K562 (cell line): ENCODE measurements around the gene DMXL1. TPM values are rescaled to one million over a fixed set of nuclear protein-coding genes. Genes with fewer than 3 reads are reported as not detected.

ENCODE experiments used
- ARID1B ChIP-seq: fragments of 450-650 bp; IDR thresholded peaks from 2 replicates; pipeline ENCODE4 v1.6.1; 2016; ENCODE audit warnings: antibody characterized with exemption, mild to moderate bottlenecking, inconsistent platforms
- CHAMP1 ChIP-seq: fragments of 450-650 bp; IDR thresholded peaks from 2 replicates; pipeline ENCODE4 v1.6.1; 2016; ENCODE audit warnings: mild to moderate bottlenecking
- EHMT2 ChIP-seq: fragments of 450-650 bp; IDR thresholded peaks from 2 replicates; pipeline ENCODE4 v1.6.1; 2018; ENCODE audit warnings: antibody characterized with exemption
- HMGN3 ChIP-seq: IDR thresholded peaks from 2 replicates; pipeline ENCODE4 v1.6.1; 2011; ENCODE audit warnings: borderline replicate concordance, low read depth, mild to moderate bottlenecking, mixed read lengths, low read length; ENCODE audit not compliant: insufficient read length; ENCODE audit errors: extremely low read depth
- HOMEZ ChIP-seq: fragments of 250-450 bp; sonication (Bioruptor Pico); IDR thresholded peaks from 2 replicates; pipeline ENCODE4 v1.4.0; 2020; ENCODE audit warnings: mild to moderate bottlenecking, moderate library complexity
- IRF1 ChIP-seq: sonication (generic); formaldehyde crosslinking; IDR thresholded peaks from 2 replicates; pipeline ENCODE4 v1.8.0; 2022; ENCODE audit warnings: missing genetic modification reagents, mild to moderate bottlenecking, borderline replicate concordance
- NELFE ChIP-seq: IDR thresholded peaks from 2 replicates; pipeline ENCODE4 v1.6.1; 2011; ENCODE audit warnings: mild to moderate bottlenecking; ENCODE audit not compliant: insufficient read depth, insufficient read length
- PTTG1 ChIP-seq: fragments of 450-650 bp; IDR thresholded peaks from 2 replicates; pipeline ENCODE4 v1.6.1; 2016; ENCODE audit warnings: low read depth, mild to moderate bottlenecking, missing genetic modification characterization, missing compliant biosample characterization
- RFX7 ChIP-seq: fragments of 250-450 bp; sonication (Bioruptor Pico); IDR thresholded peaks from 2 replicates; pipeline ENCODE4 v1.5.1; 2021; ENCODE audit warnings: mild to moderate bottlenecking
- SMAD3 ChIP-seq: fragments of 450-650 bp; formaldehyde crosslinking; conservative IDR thresholded peaks from 2 replicates; pipeline ENCODE4 v1.4.0; 2020; ENCODE audit warnings: mild to moderate bottlenecking
- SMARCE1 ChIP-seq: fragments of 450-650 bp; IDR thresholded peaks from 2 replicates; pipeline ENCODE4 v1.7.1; 2016; ENCODE audit warnings: mild to moderate bottlenecking
- STAG1 ChIP-seq: sonication (generic); formaldehyde crosslinking; IDR thresholded peaks from 2 replicates; pipeline ENCODE4 v1.5.0; 2020; ENCODE audit warnings: missing genetic modification reagents, borderline replicate concordance
- TCF7 ChIP-seq: sonication (generic); IDR thresholded peaks from 2 replicates; pipeline ENCODE4 v1.6.1; 2016; ENCODE audit warnings: antibody characterized with exemption, borderline replicate concordance
- TFAP4 ChIP-seq: sonication (generic); formaldehyde crosslinking; IDR thresholded peaks from 2 replicates; pipeline ENCODE4 v1.8.0; 2022; ENCODE audit warnings: missing genetic modification reagents, mild to moderate bottlenecking, moderate library complexity, borderline replicate concordance
- VEZF1 ChIP-seq: fragments of 200-800 bp; sonication (Bioruptor generic); IDR thresholded peaks from 2 replicates; pipeline ENCODE4 v1.6.1; 2017; ENCODE audit warnings: missing genetic modification characterization, missing compliant biosample characterization
- ZFP36 ChIP-seq: fragments of 150-350 bp; IDR thresholded peaks from 2 replicates; pipeline ENCODE4 v1.6.1; 2018; ENCODE audit warnings: low read length, low read depth; ENCODE audit not compliant: partially characterized antibody
- ZNF431 ChIP-seq: sonication (generic); formaldehyde crosslinking; IDR thresholded peaks from 2 replicates; pipeline ENCODE4 v1.8.0; 2022; ENCODE audit warnings: mild to moderate bottlenecking, missing genetic modification reagents
- ZNF444 ChIP-seq: fragments of 250-450 bp; sonication (Bioruptor Pico); IDR thresholded peaks from 2 replicates; pipeline ENCODE4 v1.4.0; 2020; ENCODE audit warnings: mild to moderate bottlenecking, moderate library complexity
- ZNF740 ChIP-seq, 3 experiments: fragments of 200-800 bp in 1 of 3; sonication (Bioruptor generic) in 1 of 3; sonication (generic) in 1 of 3; formaldehyde crosslinking in 1 of 3; IDR thresholded peaks; 2 replicates each; pipeline versions ENCODE4 v1.6.1 to v1.8.0; 2016 to 2022; ENCODE audit warnings: mild to moderate bottlenecking in 2 of 3, missing compliant biosample characterization in 2 of 3, missing genetic modification characterization in 2 of 3, missing genetic modification reagents in 1 of 3
- polyA plus RNA-seq, 8 experiments: library from polyadenylated mRNA; depleted of rRNA in 4 of 8; stranded (reverse) in 5 of 8; unstranded in 3 of 8; fragments of >200 nt; fragmentation: Nextera tagmentation in 2 of 8; fragmentation: Illumina TruSeq in 1 of 8; extraction: Ambion mirVana in 2 of 8; extraction: Trizol in 1 of 8; gene quantifications; 2 replicates each; pipeline versions ENCODE4 v1.2.1 to v1.2.3, GENCODE V29; 2011 to 2014; ENCODE audit warnings: inconsistent platforms in 1 of 8, missing spikeins in 1 of 8
- total RNA-seq, 7 experiments: library from RNA; depleted of rRNA in 6 of 7; stranded (reverse); fragments of >200 nt in 6 of 7; fragmentation: Illumina TruSeq in 2 of 7; extraction: Trizol in 2 of 7; gene quantifications; 2 replicates each; pipeline versions ENCODE4 v1.2.1 to v1.2.3, GENCODE V29; 2011 to 2021; ENCODE audit warnings: low replicate concordance in 1 of 7

The DMXL1 gene
- total and polyA plus RNA-seq, 9 of the 15 experiments (the other 6 are each of a cell fraction or from before 2014, with no cell fraction given) = 8.3 to 40.3 (median 30.6) TPM

GRCh38 chr5:119031905-119032304 is 39.0 kb upstream of the DMXL1 start (continued):
- TF ChIP-seq CHAMP1 = peak; percentile 36; the same call in 1 of the 2 replicates
- TF ChIP-seq SMAD3 = no peak
- no peak for TF ChIP-seq PTTG1 (tag)
- TF ChIP-seq HMGN3 = no peak
- no peak for TF ChIP-seq IRF1
- peak; percentile 46; the same call in 1 of the 2 replicates for TF ChIP-seq ARID1B
- TF ChIP-seq VEZF1 (CRISPR knock-in tag) = no peak
- TF ChIP-seq ZNF444 (CRISPR knock-in tag) = no peak
- TF ChIP-seq EHMT2 = peak; percentile 71; the same call in 1 of the 2 replicates
- TF ChIP-seq NELFE = no peak
- TF ChIP-seq SMARCE1 = peak; percentile 52; the same call in 1 of the 2 replicates
- TF ChIP-seq TCF7 = no peak
- no peak for TF ChIP-seq ZNF740 (CRISPR knock-in tag; IDR thresholded peaks at IDR 0.05)
- TF ChIP-seq ZNF740 (tag; IDR thresholded peaks at IDR 0.05) = no peak
- TF ChIP-seq STAG1 = no peak
- TF ChIP-seq RFX7 (CRISPR knock-in tag) = no peak
- TF ChIP-seq ZNF431 (CRISPR knock-in tag) = no peak
- no peak for TF ChIP-seq HOMEZ (CRISPR knock-in tag)
- TF ChIP-seq ZFP36 = no peak
- no peak for TF ChIP-seq TFAP4 (CRISPR knock-in tag)
